ENCODE data around the gene TENT5A. TPM values are rescaled to one million over a fixed set of nuclear protein-coding genes. Genes with fewer than 3 reads are reported as not detected.

The TENT5A gene
- total RNA-seq, 1 donor from 2014 or later, result 9.2 TPM

DNA sequence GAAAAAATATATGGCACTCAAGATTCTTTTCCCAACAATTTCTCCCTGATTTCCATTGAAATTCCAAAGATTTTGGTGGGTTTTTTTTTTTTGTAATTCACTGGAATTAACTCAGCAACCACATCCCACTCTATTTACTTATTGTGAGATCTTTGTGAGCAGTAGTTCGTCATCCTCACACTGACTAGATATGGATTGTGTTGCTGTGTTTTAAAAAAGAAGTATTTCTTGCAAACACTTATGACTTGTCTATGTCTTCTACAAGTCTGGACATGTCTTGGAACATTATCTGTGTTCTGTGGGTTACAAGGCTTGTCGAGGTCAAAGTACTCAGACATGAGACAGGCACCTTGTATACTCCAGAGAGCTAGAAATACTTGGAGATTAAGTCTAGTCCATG, 7.3 kb upstream of the TENT5A start:
- no peak overlapping the region for H3K4me3 ChIP-seq (ENCODE audit: low read depth, low read length)
- FAIRE-seq (no peak), DNase-seq (ENCODE audit: low read depth) (peak; percentile 97)
- TF ChIP-seq, protein P1, sequence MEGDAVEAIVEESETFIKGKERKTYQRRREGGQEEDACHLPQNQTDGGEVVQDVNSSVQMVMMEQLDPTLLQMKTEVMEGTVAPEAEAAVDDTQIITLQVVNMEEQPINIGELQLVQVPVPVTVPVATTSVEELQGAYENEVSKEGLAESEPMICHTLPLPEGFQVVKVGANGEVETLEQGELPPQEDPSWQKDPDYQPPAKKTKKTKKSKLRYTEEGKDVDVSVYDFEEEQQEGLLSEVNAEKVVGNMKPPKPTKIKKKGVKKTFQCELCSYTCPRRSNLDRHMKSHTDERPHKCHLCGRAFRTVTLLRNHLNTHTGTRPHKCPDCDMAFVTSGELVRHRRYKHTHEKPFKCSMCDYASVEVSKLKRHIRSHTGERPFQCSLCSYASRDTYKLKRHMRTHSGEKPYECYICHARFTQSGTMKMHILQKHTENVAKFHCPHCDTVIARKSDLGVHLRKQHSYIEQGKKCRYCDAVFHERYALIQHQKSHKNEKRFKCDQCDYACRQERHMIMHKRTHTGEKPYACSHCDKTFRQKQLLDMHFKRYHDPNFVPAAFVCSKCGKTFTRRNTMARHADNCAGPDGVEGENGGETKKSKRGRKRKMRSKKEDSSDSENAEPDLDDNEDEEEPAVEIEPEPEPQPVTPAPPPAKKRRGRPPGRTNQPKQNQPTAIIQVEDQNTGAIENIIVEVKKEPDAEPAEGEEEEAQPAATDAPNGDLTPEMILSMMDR (IDR thresholded peaks at IDR 0.05; ENCODE audit: insufficient read depth, low read length, severe bottlenecking), result no peak
- H3K36me3 ChIP-seq (ENCODE audit: control insufficient read depth, insufficient read depth, low read length), result no peaks in the 10 kb centered on the region
- no peaks in the 10 kb centered on the region for H3K27me3 ChIP-seq (ENCODE audit: control insufficient read depth, insufficient read depth, low read length)

DNA sequence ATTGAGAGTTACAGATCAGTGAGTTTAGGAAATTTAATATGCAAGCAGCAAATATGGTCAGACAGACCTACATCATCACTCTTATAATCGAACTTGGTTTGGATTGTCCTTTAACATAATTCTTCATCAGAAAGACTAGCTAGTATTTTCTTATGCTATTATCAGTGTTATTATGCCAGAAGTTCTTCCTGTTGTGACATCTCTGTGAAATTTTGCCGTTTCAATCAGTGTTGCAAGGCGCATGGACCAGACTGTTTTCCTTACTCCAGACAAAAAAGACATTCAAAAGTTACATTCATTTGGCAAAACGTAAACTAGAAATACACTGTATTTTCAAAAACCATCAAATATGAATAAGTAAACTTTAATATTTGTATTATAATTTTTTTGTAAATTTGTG, 5.7 kb upstream of the TENT5A start:
- TF ChIP-seq, protein P1 (IDR thresholded peaks at IDR 0.05; ENCODE audit: insufficient read depth, low read length, severe bottlenecking), result no peak
- H3K4me3 ChIP-seq (ENCODE audit: low read depth, low read length), result no peak overlapping the region
- no peaks in the 10 kb centered on the region for H3K36me3 ChIP-seq (ENCODE audit: control insufficient read depth, insufficient read depth, low read length)
- FAIRE-seq (no peak), DNase-seq (ENCODE audit: low read depth) (no peak)
- no peaks in the 10 kb centered on the region for H3K27me3 ChIP-seq (ENCODE audit: control insufficient read depth, insufficient read depth, low read length)

DNA sequence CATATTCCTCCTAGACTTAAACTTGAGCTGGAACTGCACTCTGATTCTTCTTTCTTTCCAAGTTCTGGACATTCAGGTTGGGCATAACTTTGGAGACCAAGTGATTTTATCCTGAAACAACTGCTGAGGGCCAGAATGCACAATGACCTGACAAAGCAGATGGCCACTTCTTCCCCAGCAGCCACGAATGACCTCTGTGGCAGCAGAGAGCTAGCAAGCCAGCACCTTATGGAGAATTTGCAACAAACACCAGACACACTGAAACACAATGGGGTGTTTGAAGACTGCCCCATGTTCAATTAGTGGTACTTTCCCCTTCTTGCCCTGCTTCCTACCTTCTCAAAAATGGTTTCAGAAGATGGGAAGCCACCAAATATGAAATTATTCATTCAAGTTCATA, 4.2 kb upstream of the TENT5A start:
- H3K27me3 ChIP-seq (ENCODE audit: control insufficient read depth, insufficient read depth, low read length), result no peaks in the 10 kb centered on the region
- H3K36me3 ChIP-seq (ENCODE audit: control insufficient read depth, insufficient read depth, low read length), result no peaks in the 10 kb centered on the region
- DNase-seq (ENCODE audit: low read depth), result no peak
- TF ChIP-seq, protein P1 (IDR thresholded peaks at IDR 0.05; ENCODE audit: insufficient read depth, low read length, severe bottlenecking), result no peak
- no peak for FAIRE-seq
- no peak overlapping the region for H3K4me3 ChIP-seq (ENCODE audit: low read depth, low read length)

DNA sequence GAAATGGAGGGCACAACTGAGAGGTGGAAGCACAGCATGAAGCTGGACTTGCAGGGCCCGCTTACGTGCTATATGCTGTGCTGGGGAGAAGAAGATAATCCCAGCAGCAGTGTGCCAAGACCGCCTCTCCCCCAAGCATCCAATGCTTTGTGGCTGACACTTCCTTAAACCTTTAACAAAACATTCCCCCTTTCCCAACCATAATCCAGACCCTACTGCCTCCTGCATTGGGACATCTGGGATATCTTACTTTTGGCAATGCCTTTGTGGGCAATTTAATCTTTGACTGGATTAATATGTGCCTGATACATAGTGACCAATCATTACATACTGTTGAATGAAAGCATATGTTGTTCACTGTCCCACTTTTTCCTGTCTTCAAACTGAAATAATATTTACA, 3.1 kb upstream of the TENT5A start:
- H3K27me3 ChIP-seq (ENCODE audit: control insufficient read depth, insufficient read depth, low read length), result no peaks in the 10 kb centered on the region
- TF ChIP-seq, protein P1 (IDR thresholded peaks at IDR 0.05; ENCODE audit: insufficient read depth, low read length, severe bottlenecking), result no peak
- no peaks in the 10 kb centered on the region for H3K36me3 ChIP-seq (ENCODE audit: control insufficient read depth, insufficient read depth, low read length)
- DNase-seq (ENCODE audit: low read depth), result no peak
- no peak overlapping the region for H3K4me3 ChIP-seq (ENCODE audit: low read depth, low read length)
- FAIRE-seq, result no peak

DNA sequence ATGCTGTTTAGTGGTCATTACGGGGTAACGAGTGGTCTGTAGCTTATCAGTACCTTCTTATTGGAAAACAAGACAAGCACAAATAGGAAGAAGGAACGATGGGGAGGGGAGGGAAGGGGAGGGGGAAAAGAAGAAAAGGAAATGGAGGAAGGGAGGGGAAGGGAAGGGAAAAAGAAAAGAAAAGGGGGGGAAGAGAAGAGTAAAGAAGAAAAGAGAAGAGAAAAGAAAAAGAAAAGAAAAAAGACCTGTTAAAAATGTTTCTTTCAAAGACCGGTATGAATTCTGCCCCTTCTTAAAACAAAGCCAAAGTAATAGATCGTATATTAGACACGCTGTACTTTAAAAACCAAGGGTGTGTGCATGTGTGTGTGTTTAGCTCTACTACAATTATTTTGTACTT, 2.4 kb upstream of the TENT5A start:
- TF ChIP-seq, protein P1 (IDR thresholded peaks at IDR 0.05; ENCODE audit: insufficient read depth, low read length, severe bottlenecking), result no peak
- Histone ChIP-seq H3K27me3 (ENCODE audit: control insufficient read depth, insufficient read depth, low read length) (no peaks in the 10 kb centered on the region), H3K4me3 (ENCODE audit: low read depth, low read length) (no peak overlapping the region), H3K36me3 (ENCODE audit: control insufficient read depth, insufficient read depth, low read length) (no peaks in the 10 kb centered on the region)
- FAIRE-seq (no peak), DNase-seq (ENCODE audit: low read depth) (no peak)
